B cell (primary cell): ENCODE results near the gene MAL. TPM values are rescaled to one million over a fixed set of nuclear protein-coding genes. Genes with fewer than 3 reads are reported as not detected.

ENCODE experiments used
- ATAC-seq: fragments of 200-7000 bp; cut with Tn5 transposase; one replicate; pipeline ENCODE4 v1.10.0; 2021; ENCODE audit warnings: low read depth, mild to moderate bottlenecking, moderate number of reproducible peaks, moderate library complexity
- CTCF ChIA-PET: fragments of 350-600 bp; sonication (Branson Sonifier 250); formaldehyde crosslinking; loops from one replicate; lab custom pipeline; 2021; ENCODE audit warnings: antibody characterized with exemption, inconsistent platforms; lab: Charles Lee
- POLR2A ChIA-PET: fragments of 350-600 bp; sonication (Branson Sonifier 250); formaldehyde crosslinking; loops from one replicate; lab custom pipeline; 2021; ENCODE audit warnings: antibody characterized with exemption; lab: Charles Lee
- DNase-seq: peaks from one replicate; pipeline ENCODE4 v3.0.0; 2013
- H2AFZ ChIP-seq: 2 replicates; pipeline ENCODE4 v1.6.1; 2012; ENCODE audit warnings: mild to moderate bottlenecking, low read depth, low read length; ENCODE audit not compliant: insufficient read depth, poor library complexity, severe bottlenecking
- H3K27ac ChIP-seq, 2 donors: 1 replicate in 1 of 2; 2 replicates in 1 of 2; pipeline ENCODE4 v1.5.1; 2012 to 2013; ENCODE audit warnings: low read length in 2 of 2, mild to moderate bottlenecking in 2 of 2, moderate library complexity in 1 of 2
- H3K27me3 ChIP-seq, 4 experiments: fragments of 200-600 bp in 1 of 4; sonication (generic) in 1 of 4; replicated peaks in 1 of 4; 1 replicate in 2 of 4; 2 replicates in 2 of 4; pipeline versions ENCODE4 v1.6.1 to v1.7.0; 2013 to 2016; ENCODE audit warnings: low read length in 3 of 4, mild to moderate bottlenecking in 2 of 4, mixed read lengths in 1 of 4, moderate library complexity in 1 of 4; ENCODE audit not compliant: insufficient read depth in 4 of 4, control insufficient read depth in 3 of 4; ENCODE audit errors: control extremely low read depth in 1 of 4
- H3K36me3 ChIP-seq, 2 experiments: replicated peaks in 1 of 2; 1 replicate in 1 of 2; 2 replicates in 1 of 2; pipeline versions ENCODE4 v1.6.1 to v1.7.1; 2013; ENCODE audit warnings: low read length in 1 of 2; ENCODE audit not compliant: insufficient read depth in 2 of 2, control insufficient read depth in 1 of 2; ENCODE audit errors: control extremely low read depth in 1 of 2, extremely low read depth in 1 of 2
- H3K4me1 ChIP-seq, 2 donors: fragments of 200-600 bp in 1 of 2; sonication (generic) in 1 of 2; 1 replicate in 1 of 2; 2 replicates in 1 of 2; pipeline versions ENCODE4 v1.5.1 to v1.6.1; 2013 to 2017; ENCODE audit warnings: low read length in 2 of 2; ENCODE audit not compliant: control insufficient read depth in 2 of 2, insufficient read depth in 2 of 2
- H3K4me2 ChIP-seq: replicated peaks from 2 replicates; pipeline ENCODE3; 2012; ENCODE audit warnings: mild to moderate bottlenecking, low read depth, low read length; ENCODE audit not compliant: poor library complexity, severe bottlenecking
- H3K4me3 ChIP-seq, 5 experiments: fragments of 200-600 bp in 1 of 5; sonication (generic) in 1 of 5; 1 replicate in 3 of 5; 2 replicates in 2 of 5; pipeline versions ENCODE4 v1.5.1 to v1.7.0; 2011 to 2016; ENCODE audit warnings: low read length in 4 of 5, mild to moderate bottlenecking in 4 of 5, low read depth in 2 of 5, control low read depth in 1 of 5, moderate library complexity in 1 of 5; ENCODE audit not compliant: insufficient read depth in 1 of 5; ENCODE audit errors: control extremely low read depth in 1 of 5, extremely low read depth in 1 of 5
- H3K79me2 ChIP-seq: fragments of 200-600 bp; sonication (generic); one replicate; pipeline ENCODE4 v1.6.0; 2016; ENCODE audit warnings: low read length; ENCODE audit not compliant: control insufficient read depth, insufficient read depth
- H3K9ac ChIP-seq: fragments of 200-600 bp; sonication (generic); 2 replicates; pipeline ENCODE4 v1.6.1; 2017; ENCODE audit warnings: mild to moderate bottlenecking, low read length, moderate library complexity
- H3K9me3 ChIP-seq, 3 donors: one replicate each; pipeline versions ENCODE4 v1.6.1 to v1.7.1; 2013; ENCODE audit warnings: low read length in 2 of 3; ENCODE audit not compliant: control insufficient read depth in 2 of 3, insufficient read depth in 1 of 3; ENCODE audit errors: control extremely low read depth in 1 of 3
- H4K20me1 ChIP-seq: 2 replicates; pipeline ENCODE4 v1.6.0; 2012; ENCODE audit warnings: mild to moderate bottlenecking, low read length; ENCODE audit not compliant: insufficient read depth, control insufficient read depth, poor library complexity, severe bottlenecking
- H3K27ac Mint-ChIP-seq: one replicate; pipeline ENCODE4 v1.8.0; 2021; ENCODE audit warnings: mixed read lengths
- H3K27me3 Mint-ChIP-seq: one replicate; pipeline ENCODE4 v1.8.0; 2021; ENCODE audit warnings: mixed read lengths
- H3K4me1 Mint-ChIP-seq: one replicate; pipeline ENCODE4 v1.8.0; 2021; ENCODE audit warnings: mixed read lengths
- H3K4me3 Mint-ChIP-seq: one replicate; pipeline ENCODE4 v1.8.0; 2021; ENCODE audit warnings: mixed read lengths
- H3K9me3 Mint-ChIP-seq: one replicate; pipeline ENCODE4 v1.8.0; 2022; ENCODE audit warnings: mixed read lengths; ENCODE audit not compliant: insufficient read depth
- CTCF ChIP-seq: fragments of 200-600 bp; IDR thresholded peaks from one replicate; pipeline ENCODE4 v1.8.0; 2022; ENCODE audit warnings: antibody characterized with exemption, mild to moderate bottlenecking
- EZH2 ChIP-seq: IDR thresholded peaks from 2 replicates; pipeline ENCODE4 v1.6.1; 2012; ENCODE audit warnings: borderline replicate concordance, low read depth, mild to moderate bottlenecking, moderate library complexity, low read length; ENCODE audit not compliant: insufficient read depth, poor library complexity, severe bottlenecking
- WGBS: methylation state at CpG from one replicate; pipeline ENCODE4 v1.1.5; 2013; ENCODE audit warnings: missing lambda C conversion rate; ENCODE audit not compliant: insufficient coverage; 5-methylcytosine and 5-hydroxymethylcytosine counted together
- intact Hi-C: fragments of 100-400 bp; cut with micrococcal nuclease; formaldehyde crosslinking; loops from one replicate; pipeline ENCODE4 v1.10.0; 2022
- polyA plus RNA-seq: library from polyadenylated mRNA; depleted of rRNA; stranded (reverse); fragments of >200 nt; gene quantifications from 2 replicates; pipeline ENCODE4 v1.2.3, GENCODE V29; 2012
- total RNA-seq, 2 donors: library from RNA; stranded (reverse); fragments of 120-200 nt in 1 of 2; gene quantifications; 1 replicate in 1 of 2; 2 replicates in 1 of 2; pipeline versions ENCODE4 v1.2.3 to v1.2.4, GENCODE V29; 2013 to 2022

MAL gene
- total and polyA plus RNA-seq, 2 donors (not counting 1 experiment from before 2014, with no cell fraction given), result 0.74 to 3.0 TPM

GRCh38 chr2:95021847-95022246 is 3.7 kb upstream of the MAL start:
- Histone ChIP-seq H3K4me3 (no peak overlapping the region), H4K20me1 (no peaks in the 10 kb centered on the region), H3K27ac (no peak overlapping the region), H3K4me1 (peaks cover 9 to 15% of the 10 kb centered on the region in 2 donors), H3K9ac (no peak overlapping the region), H3K27me3 (peaks cover 0 to 43% (median 16%) of the 10 kb centered on the region in 4 experiments), H3K9me3 (peaks cover 0 to 9% (median 0%) of the 10 kb centered on the region in 3 donors), H3K4me2 (no peak overlapping the region), H2AFZ (no peak overlapping the region), H3K79me2 (no peaks in the 10 kb centered on the region), H3K36me3 (no peaks in the 10 kb centered on the region)
- TF ChIP-seq EZH2, result no peak
- TF ChIP-seq CTCF, result no peak
- POLR2A ChIA-PET, result no interaction called here
- H3K4me1 Mint-ChIP-seq, result peaks cover 5% of the 10 kb centered on the region
- ATAC-seq (no peak), DNase-seq (no peak)
- 60% methylated on average over 3 of the region's 4 CpGs for WGBS
- intact Hi-C loops, result loop anchor here (2.0 kb wide), 1 partner anchor 93 kb away; no protein-coding TSS in a partner anchor
- H3K4me3 Mint-ChIP-seq, result no peak overlapping the region
- peaks cover 46% of the 10 kb centered on the region for H3K27me3 Mint-ChIP-seq
- CTCF ChIA-PET, result interaction anchor here (0.7 to 1.6 kb wide), 2 partner anchors 94 to 223 kb away, joined by 3 to 7 read pairs; no protein-coding TSS in a partner anchor
- H3K9me3 Mint-ChIP-seq, result no peaks in the 10 kb centered on the region
- H3K27ac Mint-ChIP-seq, result no peak overlapping the region
